Ascending aorta (tissue), 2 donors: Measurements from ENCODE around the gene TPP1. TPM values are rescaled to one million over a fixed set of nuclear protein-coding genes. Genes with fewer than 3 reads are reported as not detected.
A peak's percentile ranks its signal among the peaks of the same experiment; 100 is the strongest.

ENCODE experiments used
- DNase-seq, 2 donors: peaks; one replicate each; pipeline ENCODE4 v3.0.0-alpha.2; 2019; ENCODE audit warnings: low spot score in 2 of 2
- H3K27ac ChIP-seq, 2 donors: fragments of 200-600 bp; sonication (generic); one replicate each; pipeline ENCODE4 v1.5.1; 2016 to 2017; ENCODE audit warnings: mild to moderate bottlenecking in 1 of 2
- H3K27me3 ChIP-seq: fragments of 200-600 bp; sonication (generic); one replicate; pipeline ENCODE4 v1.5.1; 2017
- H3K36me3 ChIP-seq, 2 donors: fragments of 200-600 bp; sonication (generic); one replicate each; pipeline ENCODE4 v1.5.1; 2016
- H3K4me1 ChIP-seq, 2 donors: fragments of 200-600 bp; sonication (generic); one replicate each; pipeline ENCODE4 v1.5.1; 2016 to 2017; ENCODE audit warnings: mild to moderate bottlenecking in 1 of 2
- H3K4me3 ChIP-seq, 2 donors: fragments of 200-600 bp; sonication (generic); one replicate each; pipeline ENCODE4 v1.5.1; 2016 to 2017; ENCODE audit warnings: mild to moderate bottlenecking in 1 of 2
- H3K9me3 ChIP-seq, 2 donors: fragments of 200-600 bp; sonication (generic); one replicate each; pipeline ENCODE4 v1.5.1; 2016
- CTCF ChIP-seq, 3 experiments: fragments of 200-600 bp in 2 of 3; fragments of 450-650 bp in 1 of 3; sonication (generic) in 2 of 3; IDR thresholded peaks; one replicate each; pipeline ENCODE4 v1.5.1; 2016 to 2019; ENCODE audit warnings: antibody characterized with exemption in 3 of 3, mild to moderate bottlenecking in 1 of 3, moderate library complexity in 1 of 3
- intact Hi-C: fragments of 100-400 bp; cut with DNase I; formaldehyde crosslinking; loops from one replicate; pipeline ENCODE4 v1.15.1; 2023
- total RNA-seq: library from RNA; depleted of rRNA; stranded (reverse); fragments of >200 nt; gene quantifications from one replicate; pipeline ENCODE4 v1.1.0, GENCODE V29; 2016

Gene TPP1
- total RNA-seq, 1 donor from 2014 or later: 96.7 TPM

- H3K4me3 ChIP-seq: no peak overlapping the region
- intact Hi-C loops: no loop called here
- H3K27me3 ChIP-seq: no peaks in the 10 kb centered on the region
- H3K27ac ChIP-seq: peak overlapping the region; percentile 4 to 18
- H3K36me3 ChIP-seq: peaks cover 30 to 70% of the 10 kb centered on the region in 2 donors
- DNase-seq: no peak
- no peak for TF ChIP-seq CTCF (IDR thresholded peaks at IDR 0.05)
- H3K4me1 ChIP-seq: peaks cover 0 to 14% of the 10 kb centered on the region in 2 donors
- H3K9me3 ChIP-seq: no peaks in the 10 kb centered on the region
Observed at GRCh38 chr11:6596239-6596877, 22.9 kb downstream of the TPP1 start.

- Histone ChIP-seq H3K27ac (no peak overlapping the region), H3K4me3 (no peak overlapping the region), H3K27me3 (no peaks in the 10 kb centered on the region), H3K36me3 (peaks cover 9 to 50% of the 10 kb centered on the region in 2 donors), H3K4me1 (peaks cover 0 to 12% of the 10 kb centered on the region in 2 donors), H3K9me3 (no peaks in the 10 kb centered on the region)
- no peak for DNase-seq
- TF ChIP-seq CTCF (IDR thresholded peaks at IDR 0.05): no peak
- intact Hi-C loops: no loop called here
Observed at GRCh38 chr11:6594142-6594768, 25.0 kb downstream of the TPP1 start.

DNA sequence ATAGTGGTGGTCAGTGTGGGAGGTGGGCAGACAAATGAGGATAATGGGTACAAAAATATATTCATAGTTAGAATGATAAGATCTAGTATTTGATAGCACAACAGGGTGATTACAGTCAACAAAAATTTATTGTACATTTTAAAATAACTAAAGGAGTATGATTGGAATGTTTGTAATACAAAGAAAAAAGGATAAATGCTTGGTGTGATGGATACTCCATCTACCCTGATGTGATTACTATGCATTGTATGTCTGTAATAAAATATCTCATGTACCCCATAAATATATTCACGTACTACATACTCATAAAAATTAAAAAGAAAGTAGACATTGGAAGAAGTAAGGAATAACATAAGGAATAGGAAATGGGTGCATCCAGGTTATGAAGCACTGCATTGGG is 31.2 kb downstream of the TPP1 start:
- Histone ChIP-seq H3K36me3 (peaks cover 4 to 11% of the 10 kb centered on the region in 2 donors), H3K9me3 (peaks cover 0 to 16% of the 10 kb centered on the region in 2 donors), H3K27ac (no peak overlapping the region), H3K27me3 (no peaks in the 10 kb centered on the region), H3K4me1 (peaks cover 0 to 3% of the 10 kb centered on the region in 2 donors), H3K4me3 (no peak overlapping the region)
- intact Hi-C loops: no loop called here
- no peak for DNase-seq
- TF ChIP-seq CTCF (IDR thresholded peaks at IDR 0.05): no peak

GRCh38 chr11:6587360-6587953 is 31.8 kb downstream of the TPP1 start:
- H3K27ac ChIP-seq: no peak overlapping the region
- intact Hi-C loops: no loop called here
- DNase-seq: no peak
- H3K27me3 ChIP-seq: no peaks in the 10 kb centered on the region
- peaks cover 0 to 19% of the 10 kb centered on the region in 2 donors for H3K9me3 ChIP-seq
- no peak for TF ChIP-seq CTCF (IDR thresholded peaks at IDR 0.05)
- H3K4me3 ChIP-seq: no peak overlapping the region
- H3K4me1 ChIP-seq: peaks cover 0 to 3% of the 10 kb centered on the region in 2 donors
- H3K36me3 ChIP-seq: peaks cover 3 to 8% of the 10 kb centered on the region in 2 donors

GRCh38 chr11:6586434-6587359 is 32.5 kb downstream of the TPP1 start:
- H3K27ac ChIP-seq: no peak overlapping the region
- TF ChIP-seq CTCF (IDR thresholded peaks at IDR 0.05): no peak
- DNase-seq: no peak
- intact Hi-C loops: no loop called here
- no peak overlapping the region for H3K4me3 ChIP-seq
- peaks cover 0 to 2% of the 10 kb centered on the region in 2 donors for H3K36me3 ChIP-seq
- H3K9me3 ChIP-seq: peaks cover 0 to 19% of the 10 kb centered on the region in 2 donors
- H3K27me3 ChIP-seq: no peaks in the 10 kb centered on the region
- peaks cover 0 to 3% of the 10 kb centered on the region in 2 donors for H3K4me1 ChIP-seq
